ENCODE data around the gene SNX30. TPM values are rescaled to one million over a fixed set of nuclear protein-coding genes. Genes with fewer than 3 reads are reported as not detected.

SNX30 gene
- total RNA-seq, 1 donor = 20.4 TPM

- Histone ChIP-seq H3K4me3 (ENCODE audit: low read length) (no peak overlapping the region), H3K27me3 (ENCODE audit: insufficient read depth, low read length) (peaks cover 3% of the 10 kb centered on the region), H3K4me1 (ENCODE audit: insufficient read depth, low read length) (no peaks in the 10 kb centered on the region)
Measured at GRCh38 chr9:112912636-112913035, 162.1 kb downstream of the SNX30 start.

GRCh38 chr9:112913326-112913725, 162.8 kb downstream of the SNX30 start:
- H3K27me3 ChIP-seq (ENCODE audit: insufficient read depth, low read length) = peaks cover 3% of the 10 kb centered on the region
- H3K4me3 ChIP-seq (ENCODE audit: low read length) = no peak overlapping the region
- H3K9me3 ChIP-seq (ENCODE audit: low read depth, low read length) = no peaks in the 10 kb centered on the region
- no peaks in the 10 kb centered on the region for H3K4me1 ChIP-seq (ENCODE audit: insufficient read depth, low read length)

More at GRCh38 chr9:112912636-112913035, 162.1 kb downstream of the SNX30 start:
- no peaks in the 10 kb centered on the region for H3K9me3 ChIP-seq (ENCODE audit: low read depth, low read length)

- Histone ChIP-seq H3K4me1 (ENCODE audit: insufficient read depth, low read length) (no peaks in the 10 kb centered on the region), H3K4me3 (ENCODE audit: low read length) (no peak overlapping the region), H3K27me3 (ENCODE audit: insufficient read depth, low read length) (peaks cover 3% of the 10 kb centered on the region), H3K9me3 (ENCODE audit: low read depth, low read length) (no peaks in the 10 kb centered on the region)
Measured at GRCh38 chr9:112914524-112914923, 164.0 kb downstream of the SNX30 start.

- no peaks in the 10 kb centered on the region for H3K4me1 ChIP-seq (ENCODE audit: insufficient read depth, low read length)
- H3K9me3 ChIP-seq (ENCODE audit: low read depth, low read length) = no peaks in the 10 kb centered on the region
- no peak overlapping the region for H3K4me3 ChIP-seq (ENCODE audit: low read length)
- H3K27me3 ChIP-seq (ENCODE audit: insufficient read depth, low read length) = peaks cover 3% of the 10 kb centered on the region
Measured at GRCh38 chr9:112917047-112917986, 166.8 kb downstream of the SNX30 start.

GRCh38 chr9:112917987-112918362, 167.4 kb downstream of the SNX30 start:
- Histone ChIP-seq H3K9me3 (ENCODE audit: low read depth, low read length) (no peaks in the 10 kb centered on the region), H3K4me1 (ENCODE audit: insufficient read depth, low read length) (no peaks in the 10 kb centered on the region), H3K27me3 (ENCODE audit: insufficient read depth, low read length) (peaks cover 3% of the 10 kb centered on the region)

GRCh38 chr9:112921549-112921948, 171.0 kb downstream of the SNX30 start:
- Histone ChIP-seq H3K4me1 (ENCODE audit: insufficient read depth, low read length) (no peaks in the 10 kb centered on the region), H3K27me3 (ENCODE audit: insufficient read depth, low read length) (peaks cover 13% of the 10 kb centered on the region), H3K4me3 (ENCODE audit: low read length) (no peak overlapping the region), H3K9me3 (ENCODE audit: low read depth, low read length) (no peaks in the 10 kb centered on the region)

More at GRCh38 chr9:112917987-112918362, 167.4 kb downstream of the SNX30 start:
- no peak overlapping the region for H3K4me3 ChIP-seq (ENCODE audit: low read length)

Other genes with a start within 250 kb of the SNX30 start
- 9.0 TPM for gene INIP, start 32.6 kb upstream of the SNX30 start, total RNA-seq
- gene SLC46A2, start 140.1 kb downstream of the SNX30 start, total RNA-seq = 0.94 TPM